ENCODE measurements around the gene MRPS33.

Gene MRPS33

GRCh38 chr7:141012696-141013344 lies 1.9 kb downstream of the MRPS33 start:
- DNase-seq = no peak
- no peak overlapping the region for H3K4me3 ChIP-seq (ENCODE audit: insufficient read depth, low read depth, low read length, poor library complexity, severe bottlenecking)
- H3K27ac ChIP-seq (ENCODE audit: insufficient read depth, low read length, poor library complexity, severe bottlenecking) = no peak overlapping the region
- peaks cover 3% of the 10 kb centered on the region for H3K36me3 ChIP-seq (ENCODE audit: control insufficient read depth, insufficient read depth, low read length)
- peaks cover 6% of the 10 kb centered on the region for H3K4me1 ChIP-seq (ENCODE audit: control insufficient read depth, insufficient read depth, low read length, poor library complexity, severe bottlenecking)
- H3K9me3 ChIP-seq (ENCODE audit: control insufficient read depth, low read length) = no peaks in the 10 kb centered on the region
- no peaks in the 10 kb centered on the region for H3K27me3 ChIP-seq (replicated peaks; ENCODE audit: control insufficient read depth, insufficient read depth, low read length, poor library complexity, severe bottlenecking)

- H3K27me3 ChIP-seq (replicated peaks; ENCODE audit: control insufficient read depth, insufficient read depth, low read length, poor library complexity, severe bottlenecking) = no peaks in the 10 kb centered on the region
- DNase-seq = peak; percentile 53 to 69 (median 65)
- peaks cover 6% of the 10 kb centered on the region for H3K4me1 ChIP-seq (ENCODE audit: control insufficient read depth, insufficient read depth, low read length, poor library complexity, severe bottlenecking)
- H3K27ac ChIP-seq (ENCODE audit: insufficient read depth, low read length, poor library complexity, severe bottlenecking) = no peak overlapping the region
- H3K9me3 ChIP-seq (ENCODE audit: control insufficient read depth, low read length) = no peaks in the 10 kb centered on the region
- H3K36me3 ChIP-seq (ENCODE audit: control insufficient read depth, insufficient read depth, low read length) = peaks cover 8% of the 10 kb centered on the region
- no peak overlapping the region for H3K4me3 ChIP-seq (ENCODE audit: insufficient read depth, low read depth, low read length, poor library complexity, severe bottlenecking)
Observed at GRCh38 chr7:141012044-141012685, 2.6 kb downstream of the MRPS33 start.

DNA sequence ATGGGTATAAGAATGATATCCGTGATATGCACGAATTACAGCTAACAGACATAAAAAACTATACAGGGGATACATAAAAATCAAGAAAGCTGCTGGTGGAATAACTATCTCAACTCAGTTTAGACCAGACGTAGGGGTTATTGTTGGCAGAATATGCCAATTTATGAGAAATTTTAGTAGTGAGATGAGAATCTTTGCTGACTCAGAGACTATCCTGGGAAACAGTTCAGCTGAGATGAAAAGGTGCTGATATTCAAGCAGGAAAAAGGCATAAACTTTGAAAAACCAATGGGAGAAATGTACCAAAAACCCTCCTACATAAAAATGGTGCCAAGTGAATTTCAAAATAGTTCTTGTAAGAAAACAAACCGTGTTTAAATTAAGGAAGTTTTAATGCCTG lies 3.3 kb downstream of the MRPS33 start:
- peaks cover 15% of the 10 kb centered on the region for H3K36me3 ChIP-seq (ENCODE audit: control insufficient read depth, insufficient read depth, low read length)
- H3K27ac ChIP-seq (ENCODE audit: insufficient read depth, low read length, poor library complexity, severe bottlenecking) = no peak overlapping the region
- H3K9me3 ChIP-seq (ENCODE audit: control insufficient read depth, low read length) = no peaks in the 10 kb centered on the region
- no peak overlapping the region for H3K4me3 ChIP-seq (ENCODE audit: insufficient read depth, low read depth, low read length, poor library complexity, severe bottlenecking)
- no peak for DNase-seq
- H3K4me1 ChIP-seq (ENCODE audit: control insufficient read depth, insufficient read depth, low read length, poor library complexity, severe bottlenecking) = peaks cover 6% of the 10 kb centered on the region
- no peaks in the 10 kb centered on the region for H3K27me3 ChIP-seq (replicated peaks; ENCODE audit: control insufficient read depth, insufficient read depth, low read length, poor library complexity, severe bottlenecking)

DNA sequence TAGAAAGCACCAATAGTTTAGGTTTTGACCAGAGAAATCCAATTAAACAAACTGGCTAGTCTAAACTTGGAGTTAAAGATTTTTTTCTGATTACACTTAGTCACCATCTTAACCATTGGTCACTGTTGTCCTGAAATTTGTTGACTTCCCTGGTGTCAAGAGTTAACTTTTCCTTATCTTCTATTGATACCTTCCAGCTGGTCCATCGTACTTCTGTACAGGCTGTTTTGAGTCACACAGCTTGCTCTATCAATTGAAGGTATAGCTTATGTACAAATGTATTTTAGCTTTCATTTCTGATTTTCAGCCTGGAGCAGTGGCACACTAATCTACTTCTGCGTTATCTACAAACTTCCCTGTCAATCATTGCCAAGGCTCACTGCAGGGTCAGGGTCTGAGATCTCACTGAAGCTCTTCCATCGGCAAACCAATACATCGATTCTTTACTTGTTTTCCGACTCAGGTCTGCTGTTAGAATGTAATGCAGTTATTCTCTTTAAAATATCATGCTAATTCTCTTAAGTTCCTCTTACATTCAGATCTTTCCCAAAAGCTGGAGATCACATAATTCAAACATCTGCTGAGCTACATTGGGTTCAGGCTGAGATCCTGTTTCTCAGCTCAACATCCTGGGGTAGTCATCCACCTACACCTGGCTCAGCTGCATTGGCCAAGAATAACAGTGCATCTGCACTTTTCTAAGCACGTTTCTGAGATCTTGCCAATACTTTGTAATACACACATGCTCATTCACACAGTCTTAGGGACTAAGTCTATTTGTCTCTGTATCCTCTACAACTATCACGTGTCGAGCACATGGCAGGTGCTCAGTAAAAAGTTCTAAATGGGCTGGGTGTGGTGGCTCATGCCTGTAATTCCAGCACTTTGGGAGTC lies 11.3 kb downstream of the MRPS33 start:
- Histone ChIP-seq H3K9me3 (ENCODE audit: control insufficient read depth, low read length) (no peaks in the 10 kb centered on the region), H3K27ac (ENCODE audit: insufficient read depth, low read length, poor library complexity, severe bottlenecking) (no peak overlapping the region), H3K4me3 (ENCODE audit: insufficient read depth, low read depth, low read length, poor library complexity, severe bottlenecking) (no peak overlapping the region), H3K27me3 (replicated peaks; ENCODE audit: control insufficient read depth, insufficient read depth, low read length, poor library complexity, severe bottlenecking) (no peaks in the 10 kb centered on the region), H3K36me3 (ENCODE audit: control insufficient read depth, insufficient read depth, low read length) (peaks cover 24% of the 10 kb centered on the region), H3K4me1 (ENCODE audit: control insufficient read depth, insufficient read depth, low read length, poor library complexity, severe bottlenecking) (no peaks in the 10 kb centered on the region)
- DNase-seq = no peak

DNA sequence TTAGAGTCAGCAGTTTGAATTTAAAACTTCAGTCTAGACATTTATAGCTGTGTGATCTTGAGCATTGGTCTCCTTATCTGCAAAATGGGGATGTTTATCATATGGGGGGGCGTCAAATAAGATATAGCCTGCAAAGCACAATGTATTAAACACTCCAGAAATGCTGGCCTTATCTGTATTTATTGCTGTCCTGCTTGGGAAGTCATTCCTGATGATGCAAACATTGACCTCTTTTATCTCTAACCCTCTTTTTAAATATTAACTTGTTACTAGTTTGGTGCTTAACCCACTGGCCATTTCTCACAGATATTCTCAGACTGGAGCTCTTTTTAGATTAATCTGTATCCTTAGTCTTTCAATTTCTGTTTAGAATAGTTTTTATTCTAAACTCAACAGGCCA lies 13.2 kb downstream of the MRPS33 start:
- DNase-seq = no peak
- H3K27ac ChIP-seq (ENCODE audit: insufficient read depth, low read length, poor library complexity, severe bottlenecking) = no peak overlapping the region
- H3K4me3 ChIP-seq (ENCODE audit: insufficient read depth, low read depth, low read length, poor library complexity, severe bottlenecking) = no peak overlapping the region
- H3K27me3 ChIP-seq (replicated peaks; ENCODE audit: control insufficient read depth, insufficient read depth, low read length, poor library complexity, severe bottlenecking) = no peaks in the 10 kb centered on the region
- H3K9me3 ChIP-seq (ENCODE audit: control insufficient read depth, low read length) = no peaks in the 10 kb centered on the region
- H3K36me3 ChIP-seq (ENCODE audit: control insufficient read depth, insufficient read depth, low read length) = peaks cover 10% of the 10 kb centered on the region
- no peaks in the 10 kb centered on the region for H3K4me1 ChIP-seq (ENCODE audit: control insufficient read depth, insufficient read depth, low read length, poor library complexity, severe bottlenecking)

DNA sequence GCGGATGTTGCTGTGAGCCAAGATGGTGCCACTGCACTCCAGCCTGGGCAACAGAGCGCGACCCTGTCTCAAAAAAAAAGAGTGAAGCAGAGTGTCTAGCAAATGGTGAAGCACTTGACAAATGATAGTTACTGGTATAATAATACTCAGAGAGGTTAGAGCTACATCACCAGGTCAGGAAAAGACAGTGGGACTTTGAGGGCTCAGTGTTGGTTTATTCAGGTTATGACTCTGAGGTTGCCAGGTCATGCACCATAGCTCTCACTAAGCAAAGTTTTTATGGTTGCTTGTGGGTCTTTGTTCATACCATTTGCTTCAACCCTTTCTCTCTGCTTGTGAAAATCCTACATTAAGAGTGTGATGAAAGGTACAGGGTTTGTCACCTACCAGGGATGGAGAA lies 13.6 kb downstream of the MRPS33 start:
- Histone ChIP-seq H3K27ac (ENCODE audit: insufficient read depth, low read length, poor library complexity, severe bottlenecking) (no peak overlapping the region), H3K4me3 (ENCODE audit: insufficient read depth, low read depth, low read length, poor library complexity, severe bottlenecking) (no peak overlapping the region), H3K36me3 (ENCODE audit: control insufficient read depth, insufficient read depth, low read length) (peaks cover 6% of the 10 kb centered on the region), H3K27me3 (replicated peaks; ENCODE audit: control insufficient read depth, insufficient read depth, low read length, poor library complexity, severe bottlenecking) (no peaks in the 10 kb centered on the region), H3K9me3 (ENCODE audit: control insufficient read depth, low read length) (no peaks in the 10 kb centered on the region), H3K4me1 (ENCODE audit: control insufficient read depth, insufficient read depth, low read length, poor library complexity, severe bottlenecking) (no peaks in the 10 kb centered on the region)
- DNase-seq = no peak

DNA sequence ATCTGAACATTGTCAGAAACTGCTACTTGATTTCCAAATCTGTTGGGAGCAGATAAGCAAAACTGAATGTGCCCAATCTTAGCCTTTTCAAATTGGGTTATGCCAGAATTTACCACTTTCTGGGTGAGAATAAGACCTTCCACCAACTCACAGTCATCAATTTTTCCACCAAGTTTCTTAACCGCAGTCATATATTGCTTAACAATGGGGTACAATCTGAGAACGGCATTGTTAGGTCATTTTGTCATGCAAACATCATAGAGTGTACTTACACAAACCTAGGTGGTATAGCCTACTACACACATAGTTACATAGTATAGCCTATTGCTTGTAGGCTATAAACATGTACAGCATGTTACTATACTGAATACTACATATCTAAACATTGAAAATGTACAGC lies 16.0 kb downstream of the MRPS33 start:
- Histone ChIP-seq H3K4me3 (ENCODE audit: insufficient read depth, low read depth, low read length, poor library complexity, severe bottlenecking) (no peak overlapping the region), H3K9me3 (ENCODE audit: control insufficient read depth, low read length) (no peaks in the 10 kb centered on the region), H3K27ac (ENCODE audit: insufficient read depth, low read length, poor library complexity, severe bottlenecking) (no peak overlapping the region), H3K4me1 (ENCODE audit: control insufficient read depth, insufficient read depth, low read length, poor library complexity, severe bottlenecking) (no peaks in the 10 kb centered on the region), H3K27me3 (replicated peaks; ENCODE audit: control insufficient read depth, insufficient read depth, low read length, poor library complexity, severe bottlenecking) (no peaks in the 10 kb centered on the region), H3K36me3 (ENCODE audit: control insufficient read depth, insufficient read depth, low read length) (no peaks in the 10 kb centered on the region)
- no peak for DNase-seq

GRCh38 chr7:140992422-140992821 lies 22.3 kb downstream of the MRPS33 start:
- Histone ChIP-seq H3K27me3 (replicated peaks; ENCODE audit: control insufficient read depth, insufficient read depth, low read length, poor library complexity, severe bottlenecking) (no peaks in the 10 kb centered on the region), H3K4me1 (ENCODE audit: control insufficient read depth, insufficient read depth, low read length, poor library complexity, severe bottlenecking) (no peaks in the 10 kb centered on the region), H3K9me3 (ENCODE audit: control insufficient read depth, low read length) (no peaks in the 10 kb centered on the region), H3K4me3 (ENCODE audit: insufficient read depth, low read depth, low read length, poor library complexity, severe bottlenecking) (no peak overlapping the region), H3K27ac (ENCODE audit: insufficient read depth, low read length, poor library complexity, severe bottlenecking) (no peak overlapping the region), H3K36me3 (ENCODE audit: control insufficient read depth, insufficient read depth, low read length) (no peaks in the 10 kb centered on the region)
- no peak for DNase-seq

DNA sequence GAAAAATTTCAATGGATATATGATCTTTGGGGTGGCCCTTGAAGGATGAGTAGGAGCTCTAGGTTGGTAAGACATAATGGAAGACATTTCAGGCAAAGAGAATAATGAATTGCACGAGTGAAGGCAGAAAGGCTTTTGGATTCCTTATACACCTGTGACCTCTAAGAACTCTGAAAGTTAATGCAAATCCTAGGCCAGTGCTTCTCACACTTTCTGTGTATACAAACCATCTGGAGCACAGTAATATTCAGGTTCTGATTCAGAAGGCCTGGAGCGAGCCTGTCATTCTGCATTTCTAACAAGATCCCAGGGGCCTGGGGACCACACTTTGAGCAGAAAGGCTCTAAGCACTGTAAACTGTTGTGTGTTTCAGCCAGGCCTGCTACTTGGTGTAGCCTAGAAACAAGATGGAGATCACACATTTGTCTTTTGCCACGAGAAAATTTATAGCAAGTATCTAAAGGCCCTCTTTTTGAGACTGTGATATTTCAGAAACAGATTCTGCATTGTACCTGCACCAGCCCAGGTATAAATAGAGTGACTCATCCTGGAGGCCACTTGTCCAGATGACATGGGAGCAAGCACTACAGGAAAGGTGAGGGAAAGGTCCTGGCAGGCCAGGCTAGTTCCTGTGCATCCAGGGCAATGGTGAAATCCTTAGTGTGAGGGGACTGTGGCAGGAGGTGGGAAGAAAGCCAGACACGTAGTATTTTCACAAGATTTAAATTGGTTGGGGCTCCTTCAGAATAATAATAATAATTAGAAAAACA lies 24.4 kb downstream of the MRPS33 start:
- H3K36me3 ChIP-seq (ENCODE audit: control insufficient read depth, insufficient read depth, low read length) = no peaks in the 10 kb centered on the region

More for the DNA sequence above, 24.4 kb downstream of the MRPS33 start:
- no peak overlapping the region for H3K27ac ChIP-seq (ENCODE audit: insufficient read depth, low read length, poor library complexity, severe bottlenecking)
- H3K4me3 ChIP-seq (ENCODE audit: insufficient read depth, low read depth, low read length, poor library complexity, severe bottlenecking) = no peak overlapping the region
- no peaks in the 10 kb centered on the region for H3K27me3 ChIP-seq (replicated peaks; ENCODE audit: control insufficient read depth, insufficient read depth, low read length, poor library complexity, severe bottlenecking)
- no peak for DNase-seq
- no peaks in the 10 kb centered on the region for H3K4me1 ChIP-seq (ENCODE audit: control insufficient read depth, insufficient read depth, low read length, poor library complexity, severe bottlenecking)
- no peaks in the 10 kb centered on the region for H3K9me3 ChIP-seq (ENCODE audit: control insufficient read depth, low read length)

Data from effector memory CD4-positive, alpha-beta T cell (primary cell).